GM23248 (cell line): ENCODE data around the gene CDH22. TPM values are rescaled to one million over a fixed set of nuclear protein-coding genes. Genes with fewer than 3 reads are reported as not detected.
A peak's percentile ranks its signal among the peaks of the same experiment; 100 is the strongest.

Experiments
- DNase-seq: peaks from one replicate; pipeline ENCODE4 v3.0.0-alpha.2; 2015
- H2AFZ ChIP-seq: fragments of 200-600 bp; sonication (generic); 2 replicates; pipeline ENCODE4 v1.6.1; 2016; ENCODE audit warnings: antibody characterized with exemption
- H3F3A ChIP-seq: fragments of 200-600 bp; sonication (generic); 2 replicates; pipeline ENCODE4 v1.6.1; 2016; ENCODE audit warnings: mild to moderate bottlenecking, antibody characterized with exemption, mixed run types; ENCODE audit not compliant: insufficient read depth
- H3K27ac ChIP-seq: fragments of 200-600 bp; sonication (generic); 2 replicates; pipeline ENCODE4 v1.5.1; 2016; ENCODE audit warnings: mild to moderate bottlenecking
- H3K27me3 ChIP-seq: fragments of 200-600 bp; sonication (generic); replicated peaks from 2 replicates; pipeline ENCODE4 v1.6.1; 2016; ENCODE audit warnings: mild to moderate bottlenecking; ENCODE audit not compliant: insufficient read depth
- H3K36me3 ChIP-seq: fragments of 200-600 bp; sonication (generic); 2 replicates; pipeline ENCODE4 v1.6.1; 2016; ENCODE audit warnings: low read depth, mild to moderate bottlenecking
- H3K4me1 ChIP-seq: fragments of 200-600 bp; sonication (generic); 2 replicates; pipeline ENCODE4 v1.6.1; 2016; ENCODE audit warnings: mild to moderate bottlenecking; ENCODE audit not compliant: insufficient read depth
- H3K4me2 ChIP-seq: fragments of 200-600 bp; sonication (generic); one replicate; pipeline ENCODE4 v1.6.1; 2016; ENCODE audit warnings: mild to moderate bottlenecking; ENCODE audit not compliant: unreplicated experiment
- H3K4me3 ChIP-seq: fragments of 200-600 bp; sonication (generic); 2 replicates; pipeline ENCODE4 v1.5.1; 2016; ENCODE audit warnings: mild to moderate bottlenecking
- H3K79me2 ChIP-seq: fragments of 200-600 bp; sonication (generic); 2 replicates; pipeline ENCODE4 v1.6.1; 2016; ENCODE audit warnings: mild to moderate bottlenecking; ENCODE audit not compliant: insufficient read depth
- H3K9ac ChIP-seq: fragments of 200-600 bp; sonication (generic); 2 replicates; pipeline ENCODE4 v1.6.1; 2016; ENCODE audit warnings: mild to moderate bottlenecking
- H3K9me2 ChIP-seq: fragments of 200-600 bp; sonication (generic); 2 replicates; pipeline ENCODE4 v1.6.1; 2016; ENCODE audit warnings: mixed run types, mild to moderate bottlenecking, moderate library complexity; ENCODE audit not compliant: insufficient read depth
- H3K9me3 ChIP-seq: fragments of 200-600 bp; sonication (generic); one replicate; pipeline ENCODE4 v1.6.1; 2017; ENCODE audit warnings: low read depth
- H4K20me1 ChIP-seq: fragments of 200-600 bp; sonication (generic); 2 replicates; pipeline ENCODE4 v1.6.0; 2016; ENCODE audit not compliant: insufficient read depth
- EZH2 ChIP-seq: fragments of 200-600 bp; sonication (generic); IDR thresholded peaks from 2 replicates; pipeline ENCODE4 v1.6.1; 2018; ENCODE audit warnings: antibody characterized with exemption, mild to moderate bottlenecking; ENCODE audit not compliant: insufficient read depth, poor library complexity, severe bottlenecking
- EZH2phosphoT487 ChIP-seq: fragments of 200-600 bp; sonication (generic); IDR thresholded peaks from 2 replicates; pipeline ENCODE4 v1.6.1; 2018; ENCODE audit warnings: antibody characterized with exemption, moderate library complexity, mild to moderate bottlenecking, low read depth; ENCODE audit not compliant: insufficient read depth
- WGBS, 2 experiments: methylation state at CpG; one replicate each; pipeline ENCODE4 v1.1.6; 2015 to 2017; ENCODE audit warnings: low lambda C conversion rate in 2 of 2, low coverage in 1 of 2; ENCODE audit errors: missing lambda C conversion rate in 2 of 2; 5-methylcytosine and 5-hydroxymethylcytosine counted together
- in situ Hi-C: fragments of 300-500 bp; cut with MboI; formaldehyde crosslinking; loops from 2 replicates; pipeline ENCODE4 v1.15.0; 2020
- polyA plus RNA-seq: library from polyadenylated mRNA; unstranded; fragments of >200 nt; fragmentation: Nextera tagmentation; extraction: Ambion mirVana; gene quantifications from 2 replicates; pipeline ENCODE4 v1.2.1, GENCODE V29; 2016
- total RNA-seq: library from RNA; depleted of rRNA; stranded (reverse); fragments of >200 nt; shearing (Covaris generic); gene quantifications from 2 replicates; pipeline ENCODE4 v1.2.3, GENCODE V29; 2014

The CDH22 gene
- total and polyA plus RNA-seq, 2 experiments from 2014 or later: not detected

GRCh38 chr20:46349742-46350056 is 41.4 kb upstream of the CDH22 start:
- H3K9ac ChIP-seq: peak overlapping the region; percentile 49; the same call in 1 of the 2 replicates
- H3K4me2 ChIP-seq: no peak overlapping the region
- H3K4me1 ChIP-seq: peaks cover 16% of the 10 kb centered on the region
- 81 to 86% methylated on average over 4 of the region's 4 CpGs for WGBS, 2 experiments
- H3K27ac ChIP-seq: peak overlapping the region; percentile 72; the same call in 1 of the 2 replicates
- no peaks in the 10 kb centered on the region for H3K9me2 ChIP-seq
- peaks cover 3% of the 10 kb centered on the region; the same call in 1 of the 2 replicates for H3K27me3 ChIP-seq
- 0 out of 2 replicates have a peak, but pooled peaks cover 5% of the 10 kb centered on the region for H3F3A ChIP-seq
- H3K79me2 ChIP-seq: no peaks in the 10 kb centered on the region
- no peaks in the 10 kb centered on the region for H3K36me3 ChIP-seq
- DNase-seq: no peak
- no peak overlapping the region for H2AFZ ChIP-seq
- TF ChIP-seq EZH2: no peak
- TF ChIP-seq EZH2phosphoT487: no peak
- H3K9me3 ChIP-seq: no peaks in the 10 kb centered on the region
- no peak overlapping the region for H3K4me3 ChIP-seq
- H4K20me1 ChIP-seq: no peaks in the 10 kb centered on the region
- in situ Hi-C loops: loop anchor here (10.0 kb wide), 1 partner anchor 215 kb away; no protein-coding TSS in a partner anchor

- no peaks in the 10 kb centered on the region for H3K79me2 ChIP-seq
- WGBS, 2 experiments: 11 to 13% methylated on average over 11 to 12 of the region's 12 CpGs
- H3K4me2 ChIP-seq: no peak overlapping the region
- 0 out of 2 replicates have a peak, but pooled peaks cover 5% of the 10 kb centered on the region for H3F3A ChIP-seq
- H3K9me3 ChIP-seq: no peaks in the 10 kb centered on the region
- DNase-seq: peak; percentile 72
- H3K27ac ChIP-seq: no peak overlapping the region
- no peaks in the 10 kb centered on the region for H4K20me1 ChIP-seq
- no peaks in the 10 kb centered on the region for H3K36me3 ChIP-seq
- in situ Hi-C loops: loop anchor here (10.0 kb wide), 1 partner anchor 214 kb away; no protein-coding TSS in a partner anchor
- no peak overlapping the region for H2AFZ ChIP-seq
- no peaks in the 10 kb centered on the region for H3K9me2 ChIP-seq
- no peak overlapping the region for H3K9ac ChIP-seq
- H3K4me1 ChIP-seq: peaks cover 16% of the 10 kb centered on the region
- no peak for TF ChIP-seq EZH2
- no peak for TF ChIP-seq EZH2phosphoT487
- H3K27me3 ChIP-seq: peaks cover 7% of the 10 kb centered on the region
- H3K4me3 ChIP-seq: no peak overlapping the region
These were observed 40.9 kb upstream of the CDH22 start for GRCh38 chr20:46349035-46349741.

GRCh38 chr20:46347841-46348803 is 39.8 kb upstream of the CDH22 start:
- H3K27ac ChIP-seq: no peak overlapping the region
- peak; percentile 66 for DNase-seq
- no peak overlapping the region for H3K4me2 ChIP-seq
- H3K9me3 ChIP-seq: no peaks in the 10 kb centered on the region
- no peak overlapping the region for H3K4me3 ChIP-seq
- H3K9ac ChIP-seq: no peak overlapping the region
- TF ChIP-seq EZH2phosphoT487: no peak
- TF ChIP-seq EZH2: no peak
- 0 out of 2 replicates have a peak, but pooled peaks cover 5% of the 10 kb centered on the region for H3F3A ChIP-seq
- H3K27me3 ChIP-seq: peaks cover 17% of the 10 kb centered on the region
- no peaks in the 10 kb centered on the region for H3K36me3 ChIP-seq
- WGBS, 2 experiments: 50 to 53% methylated on average over 24 to 25 of the region's 25 CpGs
- no peak overlapping the region for H2AFZ ChIP-seq
- in situ Hi-C loops: loop anchor here (10.0 kb wide), 1 partner anchor 213 kb away; no protein-coding TSS in a partner anchor
- no peaks in the 10 kb centered on the region for H4K20me1 ChIP-seq
- H3K9me2 ChIP-seq: no peaks in the 10 kb centered on the region
- H3K79me2 ChIP-seq: no peaks in the 10 kb centered on the region
- peaks cover 16% of the 10 kb centered on the region for H3K4me1 ChIP-seq

GRCh38 chr20:46346770-46347169 is 38.5 kb upstream of the CDH22 start:
- H4K20me1 ChIP-seq: no peaks in the 10 kb centered on the region
- H3K4me2 ChIP-seq: no peak overlapping the region
- in situ Hi-C loops: loop anchor here (10.0 kb wide), 1 partner anchor 212 kb away; no protein-coding TSS in a partner anchor
- no peaks in the 10 kb centered on the region for H3K36me3 ChIP-seq
- TF ChIP-seq EZH2 (no peak), EZH2phosphoT487 (no peak)
- WGBS, 2 experiments: 77 to 81% methylated on average over 8 of the region's 8 CpGs
- no peak overlapping the region for H2AFZ ChIP-seq
- H3K4me1 ChIP-seq: peaks cover 14% of the 10 kb centered on the region
- no peak overlapping the region for H3K27ac ChIP-seq
- H3K4me3 ChIP-seq: no peak overlapping the region
- DNase-seq: no peak
- no peak overlapping the region for H3K9ac ChIP-seq
- H3K79me2 ChIP-seq: no peaks in the 10 kb centered on the region
- H3K27me3 ChIP-seq: peaks cover 29% of the 10 kb centered on the region
- 0 out of 2 replicates have a peak, but pooled peaks cover 5% of the 10 kb centered on the region for H3F3A ChIP-seq
- no peaks in the 10 kb centered on the region for H3K9me3 ChIP-seq
- no peaks in the 10 kb centered on the region for H3K9me2 ChIP-seq
